Mesenteric fat pad (tissue), 1 donor: ENCODE data around the gene BAG5. TPM values are rescaled to one million over a fixed set of nuclear protein-coding genes. Genes with fewer than 3 reads are reported as not detected.

Experiments used
- DNase-seq: peaks from one replicate; pipeline ENCODE4 v3.0.0-alpha.2; 2020; ENCODE audit warnings: low spot score
- total RNA-seq: library from RNA; stranded (reverse); fragmentation: NEBNext Ultra II Directional; extraction: Animal tissue kit (Norgen Biotek cat#: 25700); gene quantifications from one replicate; pipeline ENCODE4 v1.2.1, GENCODE V29; 2021
- donor health status: DM: yes; HTN: yes; CAD: no.

Gene BAG5
- total RNA-seq, 1 donor from 2014 or later, result 55.1 TPM

DNA sequence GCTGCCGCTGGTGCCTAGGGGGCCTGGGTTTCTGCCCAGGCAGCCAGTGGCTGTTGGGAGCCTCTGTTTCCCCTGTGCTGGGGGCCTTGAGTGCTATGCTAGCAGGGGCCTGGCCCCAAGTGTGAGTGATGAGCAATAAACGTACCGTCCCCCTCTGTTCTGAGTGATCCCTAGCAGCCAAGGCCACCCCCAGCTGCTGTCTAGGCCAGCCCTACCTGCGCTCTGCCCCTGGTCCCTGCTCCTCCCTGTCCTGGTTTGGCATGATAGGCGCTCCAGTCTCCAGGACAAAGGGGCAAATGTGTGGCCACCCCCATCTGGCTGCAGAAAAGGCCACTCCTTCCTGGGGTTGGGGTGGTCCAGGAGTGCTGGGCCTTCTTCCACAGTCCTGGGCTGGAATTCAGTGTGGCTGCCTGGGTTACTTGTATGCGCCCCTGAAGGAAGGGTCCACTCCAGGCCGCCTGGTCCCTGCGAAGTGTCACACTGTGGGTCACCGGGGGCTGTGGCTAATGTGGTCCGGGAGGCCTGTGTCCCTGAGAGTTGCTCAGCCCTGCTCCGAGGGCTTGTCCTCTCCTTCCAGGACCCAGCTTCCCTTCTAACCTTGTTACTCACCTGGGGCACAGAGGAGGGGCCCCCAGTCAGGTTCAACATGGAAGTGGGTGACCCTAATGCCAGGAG is 26.4 kb downstream of the BAG5 start:
- no peak for DNase-seq

DNA sequence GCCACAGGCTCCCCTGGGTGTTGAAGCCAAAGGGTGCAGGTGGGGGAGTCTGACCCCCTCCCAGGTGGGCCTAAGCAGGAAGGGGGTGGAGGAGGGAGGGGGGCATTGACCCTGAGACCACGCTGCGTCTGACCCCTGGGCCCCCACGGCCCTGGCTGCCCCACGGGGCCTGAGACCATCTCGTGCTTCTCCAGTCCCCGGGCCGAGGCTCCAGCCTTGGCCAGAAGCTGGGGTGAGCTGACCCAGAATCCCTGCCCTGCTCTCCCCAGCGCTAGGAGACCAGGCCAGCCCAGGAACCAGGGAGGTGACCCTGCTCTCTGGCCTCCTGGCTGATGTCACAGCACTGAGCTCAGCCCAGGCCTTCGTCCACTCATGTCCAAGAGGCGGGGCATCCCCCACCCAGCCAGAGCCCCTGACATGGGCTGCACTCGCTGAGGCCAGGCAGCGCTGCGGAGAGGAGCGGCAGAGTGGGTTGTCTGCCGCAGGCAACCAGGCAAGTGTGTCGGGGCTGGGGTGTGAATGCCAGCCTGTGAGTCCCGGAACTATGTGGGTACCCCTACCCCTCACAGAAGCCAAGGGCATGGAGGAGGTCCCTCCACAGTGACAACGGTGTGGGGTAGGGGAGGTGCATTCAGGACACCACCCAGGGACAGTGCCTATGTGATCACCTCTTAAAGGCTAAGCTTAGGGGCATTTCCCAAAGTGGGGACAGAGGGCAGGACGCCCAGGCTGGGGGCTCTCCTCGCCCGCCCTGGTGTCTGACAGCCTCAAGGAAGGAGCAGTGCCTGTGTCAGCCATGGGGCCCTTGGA is 27.2 kb downstream of the BAG5 start:
- no peak for DNase-seq

DNA sequence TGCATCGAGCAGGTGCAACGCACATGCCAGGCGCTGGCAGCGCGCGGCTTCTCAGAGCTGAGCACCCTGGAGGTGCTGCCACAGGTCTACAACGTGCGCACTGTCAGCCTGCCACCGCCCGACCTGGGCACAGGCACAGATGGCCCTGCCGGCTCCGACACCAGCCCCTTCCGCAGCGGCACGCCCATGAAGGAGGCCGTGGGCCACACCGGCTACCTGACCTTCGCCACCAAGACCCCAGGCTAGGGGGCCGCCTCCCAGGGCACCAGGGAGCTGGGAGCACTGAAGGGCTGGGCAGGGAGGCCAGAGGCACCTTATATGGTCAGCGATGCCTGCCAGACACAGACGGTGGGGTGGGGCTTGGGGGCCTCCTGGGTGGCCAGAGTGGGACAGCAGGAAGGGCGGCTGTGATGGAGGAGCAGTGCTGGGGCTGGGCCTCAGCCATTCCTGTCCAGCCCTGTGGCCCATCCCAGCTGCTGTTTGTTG is 27.8 kb downstream of the BAG5 start:
- DNase-seq, result no peak

DNA sequence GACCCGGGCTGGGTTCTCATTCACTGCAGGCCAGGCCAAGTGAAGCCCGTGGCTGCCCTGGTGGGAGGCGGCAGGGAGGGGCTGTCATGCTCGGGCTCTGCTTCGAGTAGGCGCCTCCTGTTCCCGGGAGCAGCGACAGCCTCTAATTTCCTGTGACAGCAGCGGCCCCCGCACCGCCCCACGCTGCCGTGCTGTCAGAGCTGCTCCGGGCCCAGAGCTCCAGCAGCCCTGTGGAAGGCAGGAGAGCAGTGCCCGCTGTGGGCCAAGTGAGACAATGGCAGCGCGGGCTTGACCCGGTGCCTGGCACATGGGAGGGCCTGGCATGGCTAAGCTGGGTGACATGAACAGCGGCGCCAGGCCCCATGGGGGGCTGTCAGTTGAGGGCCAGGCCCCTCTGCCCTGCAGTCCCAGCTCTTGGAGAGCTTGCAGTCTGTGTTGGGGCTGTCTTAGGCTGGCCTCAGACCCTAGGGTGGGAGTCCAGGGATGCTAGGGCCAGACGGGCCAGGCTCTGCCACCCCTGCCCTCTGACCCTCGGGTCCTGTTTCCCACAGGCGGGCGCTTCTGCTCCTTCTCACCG is 28.4 kb downstream of the BAG5 start:
- no peak for DNase-seq

DNA sequence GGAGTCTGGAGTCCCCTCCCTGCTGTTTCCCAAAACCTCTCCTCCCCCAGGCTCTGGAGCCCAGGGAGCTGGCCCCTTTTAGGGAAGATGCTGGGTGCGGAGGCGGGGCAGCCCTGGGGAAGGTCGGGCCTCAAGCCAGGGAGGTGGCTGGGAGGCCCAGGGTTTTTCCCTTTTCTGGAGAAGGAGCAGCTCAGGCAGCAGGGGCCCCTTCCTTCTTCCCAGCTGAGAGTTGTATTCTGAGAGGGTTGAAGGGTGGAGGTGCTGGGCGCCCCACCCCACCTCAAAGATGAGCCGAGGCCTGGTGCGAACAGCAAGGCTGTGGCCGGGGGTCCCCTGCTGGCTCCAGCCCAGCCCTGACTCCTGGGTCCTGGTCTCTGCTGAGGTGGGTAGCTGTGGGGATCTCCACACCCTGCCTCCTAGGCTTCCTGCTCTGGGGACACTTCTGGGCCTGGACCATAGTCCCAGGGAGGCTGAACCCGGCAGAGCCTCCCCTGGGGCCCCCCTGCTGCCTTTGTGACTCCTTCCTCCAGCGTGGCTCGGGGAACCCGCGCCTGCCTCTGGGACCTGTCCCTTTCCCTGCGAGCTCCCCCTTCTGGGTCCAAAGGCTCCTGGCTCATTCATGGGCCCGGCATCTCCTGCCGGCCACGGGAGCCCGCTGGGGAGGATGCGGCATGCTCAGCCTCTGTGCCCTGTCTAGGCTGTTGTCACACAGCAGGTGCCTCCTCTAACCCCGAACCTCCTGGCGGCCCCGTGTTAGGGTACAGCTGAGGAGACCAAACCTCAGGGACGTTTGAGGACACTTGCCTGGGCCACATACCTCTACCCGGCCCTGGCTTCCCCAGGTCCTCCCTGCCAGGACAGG is 29.1 kb downstream of the BAG5 start:
- DNase-seq, result no peak

GRCh38 chr14:103532216-103533136 is 30.0 kb downstream of the BAG5 start:
- no peak for DNase-seq

DNA sequence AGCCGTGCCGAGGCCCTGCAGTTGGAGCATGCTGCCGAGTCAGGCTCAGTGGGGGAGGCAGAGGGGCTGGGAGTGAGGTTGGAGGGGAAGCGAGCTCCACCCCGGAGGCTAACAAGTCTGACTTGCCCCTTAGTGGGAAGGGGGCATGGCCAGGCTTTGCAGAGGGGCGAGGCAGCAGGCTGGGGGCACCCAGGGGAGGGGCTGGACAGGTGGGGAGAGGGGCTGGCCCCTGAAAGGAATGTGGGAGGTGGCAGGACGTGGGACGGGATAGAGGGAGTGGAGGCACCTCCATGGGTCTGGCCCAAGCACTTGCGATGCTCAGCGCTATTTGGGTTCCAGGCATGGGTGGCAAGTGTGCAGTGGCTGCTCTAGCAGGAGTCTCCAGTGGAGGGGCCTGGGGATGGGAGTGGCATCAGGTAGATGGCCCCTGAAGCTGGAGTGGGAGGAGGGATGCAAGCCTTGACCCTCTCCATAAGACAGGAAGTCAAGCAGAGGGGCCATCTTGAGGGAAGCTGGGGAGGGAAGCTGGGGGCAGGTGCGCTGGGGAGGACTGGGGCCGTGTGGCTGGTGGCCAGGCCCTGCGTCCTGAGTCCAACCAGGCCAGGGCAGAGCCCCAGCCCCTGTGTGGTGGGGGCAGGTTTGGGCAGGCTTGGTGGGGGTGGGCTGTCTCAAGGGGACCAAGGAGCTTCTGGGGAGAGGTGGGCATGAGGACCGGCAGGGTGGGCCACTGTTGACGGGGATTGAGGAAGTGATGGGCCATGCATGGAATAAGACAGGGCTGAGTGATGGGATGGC is 30.8 kb downstream of the BAG5 start:
- no peak for DNase-seq

GRCh38 chr14:103530831-103531230 is 31.6 kb downstream of the BAG5 start:
- DNase-seq, result no peak

DNA sequence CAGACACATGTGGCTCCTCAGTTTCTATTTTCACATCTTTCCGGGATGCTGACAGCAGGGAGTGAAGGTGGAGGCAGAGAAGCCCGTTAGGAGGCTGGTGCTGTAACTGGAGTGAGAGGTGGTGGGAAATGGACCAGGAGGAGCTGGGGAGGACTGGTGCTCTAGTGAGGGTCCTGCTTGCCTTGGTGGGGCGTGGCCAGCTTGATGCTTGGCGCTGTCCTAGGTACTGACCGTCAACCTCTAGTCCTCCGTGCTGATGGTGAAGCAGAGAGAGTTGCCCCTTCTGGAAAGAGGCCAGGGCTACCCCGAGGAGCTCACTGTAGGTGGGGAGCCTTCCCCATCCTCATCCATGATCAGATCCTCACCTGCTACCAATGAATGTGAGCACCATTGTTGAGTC is 32.1 kb downstream of the BAG5 start:
- no peak for DNase-seq

DNA sequence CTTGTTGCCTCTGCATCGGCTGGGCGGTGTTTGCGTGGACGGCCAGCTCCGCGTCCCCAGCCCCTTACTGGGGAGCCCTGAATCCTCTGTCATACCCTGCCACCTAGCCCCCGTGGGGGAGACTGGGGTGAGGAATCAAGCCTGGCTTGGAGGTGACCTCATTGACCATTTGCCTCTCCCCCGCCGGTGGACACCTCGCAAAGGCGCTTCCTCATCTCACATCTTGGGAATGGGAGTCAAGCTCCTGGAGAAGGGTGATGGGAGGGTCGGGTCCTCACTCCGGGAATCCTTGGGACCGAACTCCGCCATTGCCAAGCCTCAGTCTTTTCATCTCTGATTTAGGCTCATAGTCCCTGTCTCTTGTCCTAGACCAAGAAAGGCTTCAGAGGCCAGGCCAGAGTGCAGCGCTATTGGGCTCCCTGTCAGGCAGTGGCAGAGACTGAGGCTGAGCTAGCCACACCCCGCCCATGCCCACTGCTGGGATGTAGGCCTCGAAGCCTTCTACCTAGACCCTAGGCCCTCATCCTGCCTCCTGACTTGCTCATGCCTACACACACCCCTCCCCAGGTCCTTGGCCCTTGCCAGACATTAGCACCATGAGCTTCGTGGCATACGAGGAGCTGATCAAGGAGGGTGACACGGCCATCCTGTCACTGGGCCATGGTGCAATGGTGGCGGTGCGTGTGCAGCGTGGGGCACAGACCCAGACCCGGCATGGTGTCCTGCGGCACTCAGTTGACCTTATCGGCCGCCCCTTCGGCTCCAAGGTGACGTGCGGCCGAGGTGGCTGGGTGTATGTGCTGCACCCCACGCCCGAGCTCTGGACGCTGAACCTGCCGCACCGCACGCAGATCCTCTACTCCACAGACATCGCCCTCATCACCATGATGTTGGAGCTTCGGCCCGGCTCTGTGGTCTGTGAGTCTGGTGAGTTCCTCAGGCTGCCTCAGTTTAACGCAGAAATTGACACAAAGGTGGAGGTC is 32.8 kb downstream of the BAG5 start:
- DNase-seq, result no peak

DNA sequence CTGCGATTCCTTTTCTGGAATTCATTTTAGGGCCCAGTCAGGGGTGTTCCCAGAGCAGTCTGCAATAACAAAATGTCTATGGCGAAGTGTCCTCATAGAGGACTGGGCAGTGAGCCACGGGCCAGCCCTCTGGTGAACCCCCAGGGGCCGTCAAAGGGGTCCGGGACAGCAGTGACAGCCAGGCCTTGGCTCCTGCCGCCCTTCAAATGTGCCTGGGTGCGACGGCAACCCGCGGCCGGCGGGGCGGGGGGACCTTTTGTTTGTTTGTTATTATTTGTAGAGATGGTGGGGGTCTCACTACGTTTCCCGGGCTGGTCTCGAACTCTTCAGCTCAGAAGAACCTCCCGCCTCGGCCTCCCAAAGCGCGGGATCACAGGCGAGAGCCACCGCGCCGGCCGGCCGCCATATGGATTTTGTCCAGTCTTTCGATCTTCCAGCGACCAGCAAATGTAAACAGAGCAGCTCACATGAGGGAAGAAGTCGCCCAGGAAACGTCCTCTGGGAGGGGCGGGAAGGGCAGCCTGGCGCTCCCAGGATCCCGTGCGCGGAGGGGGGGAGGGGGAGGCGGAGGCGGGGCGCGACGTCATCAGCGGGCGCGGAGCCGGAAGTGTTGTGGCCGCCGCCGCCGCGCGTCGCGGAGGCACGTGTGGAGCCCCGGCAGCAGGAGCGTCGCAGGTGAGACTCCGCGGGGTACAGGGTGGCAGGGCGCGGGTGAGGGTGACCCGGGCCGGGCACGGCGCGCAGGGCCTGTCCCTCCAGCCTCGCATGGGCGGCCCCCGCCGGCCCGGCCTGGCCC is 33.7 kb downstream of the BAG5 start, which contains the start of gene TRMT61A:
TSS of gene TRMT61A (plus strand) at position 610 of the 796 bp plus-strand sequence. CDS start 783 bp downstream, outside the sequence.
- DNase-seq, result peak; percentile 96

- no peak for DNase-seq
Observed at GRCh38 chr14:103528146-103528586, 34.3 kb downstream of the BAG5 start.

DNA sequence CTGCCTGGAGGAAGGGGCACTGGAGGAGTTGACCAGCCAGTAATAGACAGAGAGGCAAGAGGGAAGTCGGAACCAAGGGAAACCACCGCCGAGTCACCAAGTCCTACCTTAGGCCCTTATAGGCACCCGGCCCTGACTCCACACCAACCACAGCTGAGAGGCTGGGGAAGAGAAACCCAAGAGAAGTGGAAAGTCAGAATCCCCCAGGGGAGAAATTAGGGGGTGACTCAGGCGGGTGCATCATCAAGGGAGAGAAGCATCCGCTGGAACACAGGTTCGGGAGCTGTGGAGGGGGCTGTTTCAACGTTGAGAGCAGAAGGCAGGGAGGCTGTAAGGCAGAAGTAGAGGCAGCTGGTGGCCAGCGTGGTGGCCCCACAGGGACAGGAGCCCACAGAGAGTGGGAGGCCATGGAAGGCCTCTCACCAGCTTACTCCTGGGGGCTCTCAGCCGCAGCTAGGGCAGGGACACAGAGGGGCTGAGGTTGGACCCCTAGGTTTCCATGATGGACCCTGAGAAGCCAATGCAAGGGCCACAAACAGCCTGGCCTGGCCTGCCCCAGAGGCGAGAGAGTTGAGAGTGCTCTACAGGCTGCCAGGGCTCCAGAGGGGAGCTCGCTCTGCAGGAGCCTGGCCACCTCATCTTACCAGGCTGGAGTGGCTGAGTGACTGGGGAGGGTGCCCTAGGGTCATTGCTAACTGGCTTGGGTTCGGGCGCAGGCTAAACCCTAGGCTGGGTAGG is 34.9 kb downstream of the BAG5 start:
- no peak for DNase-seq

DNA sequence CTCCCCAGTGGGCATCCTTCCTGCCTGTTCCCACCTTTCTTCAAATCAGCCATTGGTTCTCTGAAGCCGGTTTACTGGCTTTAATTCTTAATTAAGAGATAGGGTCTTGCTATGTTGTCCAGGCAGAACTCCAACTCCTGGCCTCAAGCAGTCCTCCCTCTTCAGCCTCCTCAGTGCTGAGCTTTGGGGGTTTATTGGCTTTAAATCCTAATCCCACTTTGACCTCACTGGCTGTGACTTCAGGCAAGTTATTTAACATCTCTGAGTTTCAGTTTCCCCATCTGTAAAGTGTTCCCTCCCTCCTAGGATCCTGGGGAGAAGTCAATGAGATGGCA is 35.6 kb downstream of the BAG5 start:
- no peak for DNase-seq

- DNase-seq, result no peak
Observed at GRCh38 chr14:103526247-103526913, 36.1 kb downstream of the BAG5 start.
